Renal cortical epithelial cell (primary cell): ENCODE measurements around the gene CTNNBL1. TPM values are rescaled to one million over a fixed set of nuclear protein-coding genes. Genes with fewer than 3 reads are reported as not detected.
"Not testable (repeated sequence)": the region's sequence is repeated elsewhere in the genome, so short reads cannot be mapped to it uniquely, and the experiment has no call there.

Experiments
- DNase-seq: peaks from one replicate; pipeline ENCODE4 v3.0.0-alpha.2; 2011; ENCODE audit warnings: low read depth
- total RNA-seq: library from RNA; depleted of rRNA; stranded (reverse); fragments of >200 nt; gene quantifications from 2 replicates; pipeline ENCODE4 v1.2.3, GENCODE V29; 2014

CTNNBL1 gene
- total RNA-seq, 1 donor from 2014 or later, result 29.4 TPM

GRCh38 chr20:37850036-37850592, 156.3 kb downstream of the CTNNBL1 start:
- no peak for DNase-seq

- no peak for DNase-seq
Observed at GRCh38 chr20:37850724-37851355, 157.0 kb downstream of the CTNNBL1 start.

GRCh38 chr20:37852666-37853065, 158.8 kb downstream of the CTNNBL1 start:
- DNase-seq, result no peak

- DNase-seq, result no peak
Observed at GRCh38 chr20:37853823-37854375, 160.1 kb downstream of the CTNNBL1 start.

- DNase-seq, result not testable (repeated sequence)
Observed at GRCh38 chr20:37856034-37856433, 162.2 kb downstream of the CTNNBL1 start.

- DNase-seq, result no peak
Observed at GRCh38 chr20:37856932-37857660, 163.3 kb downstream of the CTNNBL1 start.

- no peak for DNase-seq
Observed at GRCh38 chr20:37859406-37860171, 165.8 kb downstream of the CTNNBL1 start.

GRCh38 chr20:37863289-37863688, 169.5 kb downstream of the CTNNBL1 start:
- no peak for DNase-seq

GRCh38 chr20:37864298-37864697, 170.5 kb downstream of the CTNNBL1 start:
- DNase-seq, result no peak

DNA sequence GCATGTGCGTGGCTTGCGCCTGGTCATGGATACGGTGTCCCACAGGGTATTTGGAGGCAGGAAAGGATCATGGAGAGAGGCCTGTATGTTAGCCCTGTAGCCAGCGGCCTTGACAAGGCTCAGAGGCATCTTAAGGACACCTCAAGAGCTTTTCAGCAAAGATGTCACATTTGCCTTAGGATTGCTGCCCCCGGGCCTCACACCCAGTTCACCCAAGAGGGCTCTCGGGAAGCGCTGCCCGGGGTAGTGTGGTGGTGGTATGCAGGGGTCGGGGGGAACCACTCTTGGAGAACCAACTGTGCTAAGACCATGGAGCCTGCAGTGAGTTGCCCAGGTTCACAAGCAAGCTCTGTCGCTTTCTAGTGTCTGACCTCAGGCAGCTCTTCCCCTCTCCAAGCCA, 172.2 kb downstream of the CTNNBL1 start:
- no peak for DNase-seq

DNA sequence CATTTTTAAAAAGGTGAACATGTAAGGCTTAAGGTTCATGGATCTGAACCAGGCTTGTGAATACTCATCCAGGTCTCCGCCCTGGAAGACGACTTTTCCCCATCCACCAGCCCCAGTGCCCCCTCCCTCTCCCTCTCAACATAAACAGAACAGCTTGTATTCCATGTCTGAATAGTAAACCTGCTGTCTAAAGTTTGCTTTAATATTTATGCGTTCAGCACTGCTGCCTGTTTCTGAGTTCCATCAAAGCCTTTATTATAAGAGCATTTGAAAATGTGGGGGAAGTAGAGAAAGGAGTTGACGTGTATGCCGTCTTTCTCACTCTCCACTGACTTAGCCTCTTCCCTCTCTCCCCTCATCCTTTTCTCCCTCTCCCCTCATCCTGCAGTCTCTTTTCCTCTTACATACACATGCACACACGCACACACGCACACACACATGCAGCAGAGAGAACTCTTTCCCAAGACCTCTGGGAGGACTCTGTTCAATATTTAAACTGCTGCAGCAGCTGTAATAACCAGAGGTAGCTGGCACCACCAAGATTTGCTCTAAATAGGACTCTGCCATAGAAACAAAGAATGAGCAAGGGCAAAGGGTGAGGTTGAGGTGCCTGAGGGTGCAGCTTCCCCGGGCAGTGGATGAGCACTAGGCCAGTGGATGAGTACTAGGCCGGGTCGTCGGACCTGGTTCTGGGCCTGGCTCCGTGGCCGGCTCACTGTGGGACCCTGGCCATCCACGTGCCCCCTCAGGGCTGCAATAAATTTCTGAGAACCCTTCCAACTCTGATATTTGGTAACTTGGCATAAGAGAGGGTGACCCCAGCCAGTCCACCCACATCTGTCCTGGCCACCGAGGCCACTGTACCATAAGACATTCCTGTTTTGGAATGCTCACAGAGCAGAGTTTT, 173.7 kb downstream of the CTNNBL1 start:
- peak; percentile 25 for DNase-seq

DNA sequence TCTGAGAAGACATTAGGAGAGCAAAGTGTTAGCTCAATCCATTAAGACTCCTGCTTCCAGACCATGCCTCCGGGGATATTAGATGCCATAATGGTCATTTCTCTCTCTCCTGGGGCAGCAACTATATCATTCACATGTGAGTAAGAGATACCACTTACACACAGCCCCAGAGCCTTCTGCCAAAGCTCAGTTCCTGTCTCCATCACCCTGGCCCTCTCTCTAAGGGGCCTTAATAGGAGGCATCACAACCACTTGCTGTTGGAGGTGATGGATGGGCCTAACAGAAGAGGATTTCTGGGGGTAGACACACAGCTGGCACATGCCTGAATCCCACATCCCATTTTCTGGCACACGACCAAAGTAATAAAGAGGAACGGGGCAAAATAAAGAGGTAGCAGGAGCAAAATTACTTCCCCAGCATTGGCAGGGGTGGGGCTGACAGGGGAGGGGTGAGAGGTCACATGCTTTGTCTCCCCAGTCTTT, 175.1 kb downstream of the CTNNBL1 start:
- no peak for DNase-seq

DNA sequence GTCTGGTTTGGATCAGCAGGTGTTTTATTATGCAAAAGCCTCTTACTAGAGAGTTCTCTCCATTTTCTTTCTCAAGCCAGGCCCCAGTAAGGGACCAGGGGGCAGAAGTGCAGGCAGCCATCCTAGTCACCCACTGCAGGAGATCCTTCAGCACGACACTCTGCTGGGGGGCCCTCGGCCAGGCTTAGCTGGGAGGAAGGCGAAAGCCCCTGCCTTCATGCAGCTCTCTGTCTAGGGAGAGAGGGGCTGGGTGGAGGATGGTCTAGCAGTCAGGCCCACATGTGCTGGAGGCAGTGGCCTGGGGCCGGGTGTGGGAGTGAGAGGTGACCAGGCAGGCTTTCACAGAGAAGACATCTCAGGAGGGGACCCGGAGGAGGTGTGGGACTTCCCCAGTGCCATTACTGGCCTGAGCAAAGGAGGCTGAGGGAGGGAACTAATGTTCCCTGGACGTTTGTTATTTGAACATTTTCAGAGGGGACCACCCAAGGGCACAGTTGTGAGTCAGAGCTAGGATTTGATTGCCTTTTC, 175.6 kb downstream of the CTNNBL1 start:
- DNase-seq, result no peak

- no peak for DNase-seq
Observed at GRCh38 chr20:37870294-37870693, 176.5 kb downstream of the CTNNBL1 start.

GRCh38 chr20:37871751-37872150, 177.9 kb downstream of the CTNNBL1 start:
- no peak for DNase-seq

DNA sequence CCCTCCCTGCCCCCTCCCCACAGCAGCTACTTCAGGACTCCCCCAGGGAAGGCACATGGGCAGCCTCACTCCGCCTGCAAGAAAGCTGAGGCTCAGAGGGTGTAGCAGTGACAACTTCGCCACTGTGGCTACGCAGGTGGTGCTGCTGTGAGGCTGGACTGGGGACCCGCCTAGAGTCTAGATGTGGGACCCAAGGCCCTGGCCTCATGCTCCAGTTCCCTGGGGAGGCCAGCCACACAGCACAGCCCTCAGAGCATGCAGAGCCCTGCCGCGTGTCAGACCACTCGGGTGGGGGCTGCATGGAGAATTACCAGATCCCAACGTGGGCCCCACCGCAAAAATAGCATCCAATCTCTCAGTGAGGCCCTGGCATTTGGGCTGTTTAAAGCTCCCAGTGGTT, 178.3 kb downstream of the CTNNBL1 start:
- DNase-seq, result no peak

- DNase-seq, result no peak
Observed at GRCh38 chr20:37873884-37874283, 180.1 kb downstream of the CTNNBL1 start.

GRCh38 chr20:37875460-37876175, 181.8 kb downstream of the CTNNBL1 start:
- no peak for DNase-seq

- DNase-seq, result no peak
Observed at GRCh38 chr20:37876863-37877262, 183.0 kb downstream of the CTNNBL1 start.
